ENCODE data around the gene ALDH1A2. TPM values are rescaled to one million over a fixed set of nuclear protein-coding genes. Genes with fewer than 3 reads are reported as not detected.

The ALDH1A2 gene
- total and polyA plus RNA-seq, 8 donors = 1.6 to 6.6 (median 3.4) TPM

DNA sequence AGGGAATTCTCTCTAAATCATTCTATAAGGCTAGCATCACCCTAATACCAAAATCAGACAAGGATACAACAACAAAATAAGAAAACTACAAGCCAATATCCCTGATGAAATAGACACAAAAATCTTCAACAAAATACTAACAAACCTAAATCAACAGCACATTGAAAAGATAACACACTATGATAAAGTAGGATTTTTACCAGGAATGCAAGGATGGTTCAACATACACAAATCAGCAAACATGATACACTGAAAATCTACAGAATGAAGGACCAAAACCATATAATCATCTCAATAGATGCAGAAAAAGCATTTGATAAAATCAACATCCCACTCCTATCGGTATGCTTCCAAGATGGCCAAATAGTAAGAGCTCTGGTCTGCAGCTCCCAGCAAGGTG, 39.5 kb downstream of the ALDH1A2 start:
- intact Hi-C loops (cut with DNase I) = no loop called here
- ATAC-seq (no peak), DNase-seq (no peak), FAIRE-seq (no peak)
- WGBS, 2 donors = 88 to 92% methylated on average over 1 of the region's 1 CpG
- Histone ChIP-seq H3K9me3 (no peaks in the 10 kb centered on the region), H3K27ac (no peak overlapping the region), H3K27me3 (no peaks in the 10 kb centered on the region), H3K36me3 (no peaks in the 10 kb centered on the region), H3K4me1 (no peaks in the 10 kb centered on the region), H3K4me3 (no peak overlapping the region)
- TF ChIP-seq, protein P1, sequence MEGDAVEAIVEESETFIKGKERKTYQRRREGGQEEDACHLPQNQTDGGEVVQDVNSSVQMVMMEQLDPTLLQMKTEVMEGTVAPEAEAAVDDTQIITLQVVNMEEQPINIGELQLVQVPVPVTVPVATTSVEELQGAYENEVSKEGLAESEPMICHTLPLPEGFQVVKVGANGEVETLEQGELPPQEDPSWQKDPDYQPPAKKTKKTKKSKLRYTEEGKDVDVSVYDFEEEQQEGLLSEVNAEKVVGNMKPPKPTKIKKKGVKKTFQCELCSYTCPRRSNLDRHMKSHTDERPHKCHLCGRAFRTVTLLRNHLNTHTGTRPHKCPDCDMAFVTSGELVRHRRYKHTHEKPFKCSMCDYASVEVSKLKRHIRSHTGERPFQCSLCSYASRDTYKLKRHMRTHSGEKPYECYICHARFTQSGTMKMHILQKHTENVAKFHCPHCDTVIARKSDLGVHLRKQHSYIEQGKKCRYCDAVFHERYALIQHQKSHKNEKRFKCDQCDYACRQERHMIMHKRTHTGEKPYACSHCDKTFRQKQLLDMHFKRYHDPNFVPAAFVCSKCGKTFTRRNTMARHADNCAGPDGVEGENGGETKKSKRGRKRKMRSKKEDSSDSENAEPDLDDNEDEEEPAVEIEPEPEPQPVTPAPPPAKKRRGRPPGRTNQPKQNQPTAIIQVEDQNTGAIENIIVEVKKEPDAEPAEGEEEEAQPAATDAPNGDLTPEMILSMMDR (IDR thresholded peaks at IDR 0.05) = no peak

DNA sequence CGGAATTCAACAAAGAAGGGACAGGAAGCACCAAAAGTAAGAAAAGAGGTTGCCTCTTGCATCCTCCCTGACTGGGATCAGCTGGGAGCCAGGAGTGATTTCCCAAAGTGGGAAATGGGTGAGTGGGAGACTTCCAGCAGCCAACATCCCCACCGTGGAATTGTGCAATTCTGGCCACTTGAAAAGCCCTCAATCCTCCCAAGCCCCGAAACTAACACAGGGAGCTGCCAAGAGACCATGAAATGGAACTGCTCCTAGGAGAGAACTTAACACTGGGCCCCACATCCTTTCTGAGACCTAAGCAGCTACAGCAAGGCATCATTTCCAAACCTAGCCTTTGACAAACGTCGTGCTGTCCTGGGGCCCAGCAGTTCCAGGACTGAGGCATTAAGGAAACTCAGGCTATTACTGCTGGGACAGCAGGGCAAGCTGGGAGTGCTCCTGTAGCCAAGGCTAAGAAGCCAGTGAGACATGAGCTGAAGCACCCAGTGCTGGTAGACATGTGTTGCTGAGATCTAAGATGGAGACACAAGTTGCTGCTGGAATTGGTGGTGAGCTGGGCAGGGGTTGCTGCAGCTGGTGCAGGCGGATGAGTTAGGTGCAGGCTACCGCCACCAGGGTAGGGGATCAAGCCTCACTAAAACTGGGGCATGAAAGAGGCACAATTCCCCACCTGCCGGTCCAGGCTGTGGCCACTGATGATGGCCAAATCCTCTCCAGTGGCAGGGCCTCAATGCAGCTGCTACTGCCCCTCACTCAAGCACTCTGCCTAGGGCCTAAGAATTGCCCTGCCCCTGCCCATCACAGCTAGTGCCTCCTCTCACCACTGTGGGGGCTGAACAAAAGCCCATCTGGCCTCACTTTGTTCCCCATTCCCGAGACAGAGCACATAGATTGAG, 43.9 kb downstream of the ALDH1A2 start:
- intact Hi-C loops (cut with DNase I) = no loop called here
- Histone ChIP-seq H3K36me3 (no peaks in the 10 kb centered on the region), H3K9me3 (no peaks in the 10 kb centered on the region), H3K27me3 (peaks cover 0 to 2% (median 0%) of the 10 kb centered on the region in 4 donors), H3K4me3 (no peak overlapping the region), H3K4me1 (no peaks in the 10 kb centered on the region), H3K27ac (no peak overlapping the region)
- DNase-seq = peak in 1 of 6 donors; percentile 10
- TF ChIP-seq, protein P1 (IDR thresholded peaks at IDR 0.05) = no peak
- WGBS, 2 donors = 68 to 75% methylated on average over 9 of the region's 9 CpGs
- no peak for ATAC-seq
- no peak for FAIRE-seq

DNA sequence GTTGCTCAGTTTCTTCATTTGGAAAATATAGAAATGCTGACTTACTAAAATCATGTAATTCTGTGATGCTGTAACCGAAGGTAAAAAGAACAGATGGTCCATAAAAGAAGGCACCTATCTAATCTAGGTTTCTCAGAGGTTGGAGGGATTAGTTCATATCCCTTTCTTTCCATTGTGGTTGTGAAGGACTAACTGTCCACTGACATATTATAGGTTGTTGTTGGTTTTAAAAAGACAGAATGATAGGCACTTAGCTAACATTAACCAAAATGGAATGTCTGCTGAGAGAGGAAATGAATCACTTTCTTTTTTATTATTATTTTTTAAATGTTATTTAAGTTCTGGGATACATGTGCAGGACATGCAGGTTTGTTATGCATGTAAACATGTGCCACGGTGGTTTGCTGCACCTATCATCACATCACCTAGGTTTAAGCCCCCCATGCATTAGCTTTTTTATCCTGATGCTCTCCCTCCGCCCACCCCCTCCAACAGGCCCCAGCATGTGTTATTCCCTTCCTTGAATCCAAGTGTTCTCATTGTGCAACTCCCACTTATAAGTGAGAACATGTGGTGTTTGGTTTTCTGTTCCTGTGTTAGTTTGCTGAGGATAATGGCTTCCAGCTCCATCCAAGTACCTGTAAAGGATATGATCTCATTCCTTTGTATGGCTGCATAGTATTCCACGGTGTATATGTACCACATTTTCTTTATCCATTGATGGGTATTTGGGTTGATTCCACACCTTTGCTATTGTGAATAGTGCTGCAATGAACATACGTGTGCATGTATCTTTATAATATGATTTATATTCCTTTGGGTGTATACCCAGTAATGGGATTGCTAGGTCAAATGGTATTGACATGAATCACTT, 45.8 kb downstream of the ALDH1A2 start:
- TF ChIP-seq, protein P1 (IDR thresholded peaks at IDR 0.05) = no peak
- no peak for ATAC-seq
- H3K4me1 ChIP-seq = no peaks in the 10 kb centered on the region
- no peak for FAIRE-seq
- no peaks in the 10 kb centered on the region for H3K9me3 ChIP-seq
- peaks cover 0 to 5% (median 0%) of the 10 kb centered on the region in 4 donors for H3K27me3 ChIP-seq
- WGBS, 2 donors = 56 to 61% methylated on average over 5 of the region's 5 CpGs
- no peaks in the 10 kb centered on the region for H3K36me3 ChIP-seq
- intact Hi-C loops (cut with DNase I) = no loop called here
- DNase-seq = no peak
- H3K4me3 ChIP-seq = no peak overlapping the region
- no peak overlapping the region for H3K27ac ChIP-seq

GRCh38 chr15:58017869-58018268, 47.6 kb downstream of the ALDH1A2 start:
- Histone ChIP-seq H3K27ac (no peak overlapping the region), H3K36me3 (no peaks in the 10 kb centered on the region), H3K9me3 (no peaks in the 10 kb centered on the region), H3K4me1 (no peaks in the 10 kb centered on the region), H3K27me3 (peaks cover 0 to 5% (median 0%) of the 10 kb centered on the region in 4 donors), H3K4me3 (no peak overlapping the region)
- TF ChIP-seq, protein P1 (IDR thresholded peaks at IDR 0.05) = no peak
- FAIRE-seq (peak; percentile 60), DNase-seq (no peak), ATAC-seq (no peak)
- intact Hi-C loops (cut with DNase I) = no loop called here
- WGBS, 2 donors = 86 to 88% methylated on average over 1 of the region's 1 CpG
